Left kidney (tissue), 2 donors: ENCODE measurements around the gene ERP44. TPM values are rescaled to one million over a fixed set of nuclear protein-coding genes. Genes with fewer than 3 reads are reported as not detected.
"Not testable (repeated sequence)": the region's sequence is repeated elsewhere in the genome, so short reads cannot be mapped to it uniquely, and the experiment has no call there.

Experiments
- DNase-seq: peaks from one replicate; pipeline ENCODE4 v3.0.0-alpha.2; 2013
- polyA plus RNA-seq: library from polyadenylated mRNA; unstranded; fragments of 120-200 nt; gene quantifications from one replicate; pipeline ENCODE4 v1.2.1, GENCODE V29; 2013; ENCODE audit not compliant: insufficient read length

The ERP44 gene
- polyA plus RNA-seq, 1 donor = 39.6 TPM

DNA sequence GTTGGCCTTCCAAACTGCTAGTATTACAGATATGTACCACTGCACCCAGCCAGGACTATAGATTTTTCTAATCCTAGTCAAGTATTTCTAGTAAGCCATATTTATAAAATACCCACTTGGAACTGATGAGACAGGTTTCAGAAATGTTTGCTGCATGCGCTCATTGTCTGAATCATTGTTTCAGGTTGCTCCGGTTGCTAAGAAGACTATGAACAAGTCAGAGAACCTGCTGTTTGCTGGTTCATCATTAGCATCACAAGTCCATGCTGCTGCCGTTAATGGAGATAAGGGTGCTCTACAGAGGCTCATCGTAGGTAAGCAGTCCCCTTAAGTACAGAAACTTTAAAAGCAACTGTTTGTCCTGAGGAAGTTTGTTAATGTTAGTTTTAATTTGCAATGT lies 5.5 kb upstream of the ERP44 start:
- no peak for DNase-seq

DNA sequence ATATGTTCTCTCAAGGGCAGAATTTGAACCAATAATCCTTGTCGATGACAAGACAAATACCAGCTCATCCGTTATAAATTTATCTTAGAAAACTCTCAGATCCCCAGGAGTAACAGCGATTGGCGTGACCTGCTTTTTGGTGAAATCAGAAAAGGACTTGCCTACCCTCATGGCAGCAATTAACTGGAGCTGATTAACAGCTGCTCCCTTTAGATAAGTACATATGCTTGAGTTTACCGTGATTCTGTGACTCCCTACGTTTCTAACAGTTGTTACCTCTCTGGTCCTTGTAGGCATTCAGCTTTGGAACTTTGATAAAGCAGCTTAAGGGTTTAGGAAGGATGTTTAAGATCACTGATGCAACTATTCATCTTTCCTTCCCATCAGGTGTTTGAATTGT lies 2.8 kb upstream of the ERP44 start:
- DNase-seq = no peak

DNA sequence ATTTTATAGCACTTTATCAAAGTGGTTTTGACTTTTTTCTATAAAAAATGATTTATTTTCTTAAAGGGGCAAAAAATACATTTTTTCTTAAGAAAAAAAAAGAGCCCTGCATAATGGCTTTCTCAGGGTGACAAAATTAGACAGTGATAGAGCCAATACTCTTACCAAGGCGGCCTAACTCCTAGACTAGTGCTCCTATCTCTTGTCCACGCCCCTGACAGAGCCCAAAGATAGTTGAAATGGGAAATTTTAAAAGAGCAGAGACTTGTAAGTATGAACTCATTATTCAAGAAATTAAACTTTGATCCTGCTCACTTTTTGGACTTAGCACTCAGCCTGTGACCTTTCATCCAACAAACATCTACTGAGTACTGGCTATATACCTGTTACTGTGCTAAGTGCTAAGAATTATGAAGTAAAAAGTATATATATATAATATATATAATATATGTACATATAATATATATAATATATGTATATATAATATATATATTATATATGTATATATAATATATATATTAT lies 1.4 kb upstream of the ERP44 start:
- DNase-seq = no peak

DNA sequence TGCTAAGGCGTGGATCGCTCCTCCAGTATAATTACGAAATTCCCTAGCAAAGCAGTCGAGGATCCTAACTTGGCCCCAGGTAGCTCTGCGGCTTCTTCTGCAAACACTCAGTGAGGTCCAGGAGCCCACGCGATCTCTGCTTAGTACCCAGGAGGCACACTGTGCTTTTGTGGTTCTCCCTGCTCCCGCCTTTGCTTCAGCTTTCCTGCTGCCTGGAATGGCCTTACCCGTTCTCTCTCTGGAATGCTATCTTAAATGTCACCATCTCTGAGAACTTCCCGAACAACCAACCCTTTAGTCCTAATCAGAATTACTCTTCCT lies 882 bp upstream of the ERP44 start:
- no peak for DNase-seq

DNA sequence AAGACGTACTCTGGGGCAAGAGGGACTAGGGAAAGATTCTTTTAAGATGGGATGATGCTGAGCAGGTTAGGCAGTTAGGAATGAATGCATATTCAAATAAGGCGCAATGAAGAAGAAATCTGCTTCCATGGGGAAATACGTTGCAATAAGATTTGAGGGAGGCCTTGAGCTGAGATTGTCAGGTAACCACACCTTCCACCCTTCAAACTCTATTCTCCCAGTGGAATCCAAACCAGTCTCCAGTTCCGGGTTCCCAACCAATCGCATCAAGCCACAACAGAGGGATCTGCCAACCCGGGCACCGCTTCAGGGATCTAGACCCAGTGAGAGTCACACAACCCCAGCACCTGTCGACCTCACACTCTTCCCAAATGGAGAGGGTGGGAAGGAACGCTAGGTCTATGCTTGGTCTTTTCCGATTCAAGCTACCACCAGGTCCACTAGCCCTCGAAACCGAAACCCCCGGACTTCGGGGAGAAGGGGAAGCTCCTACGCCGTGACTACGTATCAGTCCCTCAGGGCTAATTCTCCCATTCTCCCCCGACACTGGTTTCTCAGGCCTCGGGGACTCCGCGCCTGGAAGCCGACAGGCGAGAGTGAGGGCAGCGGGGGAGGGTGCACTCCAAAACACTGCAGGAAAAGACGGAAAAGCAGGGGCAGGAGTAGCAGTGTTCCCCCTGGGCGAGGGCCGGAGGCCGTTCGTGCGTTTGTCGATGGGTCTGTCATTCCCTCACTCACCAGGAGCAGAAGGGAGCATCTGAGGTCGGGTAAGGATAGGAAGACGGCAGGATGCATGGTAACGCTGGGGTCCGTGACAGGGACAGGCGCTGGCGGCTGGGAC lies 534 bp downstream of the ERP44 start:
- peak; percentile 19 for DNase-seq

DNA sequence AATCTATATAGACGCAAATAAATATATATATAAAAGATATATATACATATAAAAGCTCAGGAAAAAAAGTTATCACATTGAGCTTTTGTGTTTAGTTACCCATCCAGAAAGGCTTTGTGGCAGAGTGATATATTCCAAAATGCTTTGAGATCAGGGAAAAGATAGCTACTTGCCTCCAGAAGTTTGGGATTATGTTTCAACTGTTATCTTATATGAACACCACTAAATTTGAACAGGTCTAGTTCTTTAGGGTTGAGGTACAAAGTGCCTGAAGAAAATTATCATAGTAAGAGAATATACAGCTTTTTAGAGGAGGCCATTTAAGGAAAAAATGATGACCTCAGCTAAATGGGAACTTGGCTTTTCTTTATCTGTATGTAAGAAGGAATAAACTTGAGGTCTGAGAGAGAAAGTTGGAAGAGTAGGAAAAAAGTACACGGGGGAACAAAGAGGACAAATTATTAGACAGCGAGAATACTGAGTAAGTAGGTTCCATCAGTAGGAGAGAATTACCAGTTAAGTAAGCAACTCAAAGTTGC lies 2.4 kb downstream of the ERP44 start:
- DNase-seq = no peak

- not testable (repeated sequence) for DNase-seq
Observed at GRCh38 chr9:100094411-100094810, 4.4 kb downstream of the ERP44 start.

- DNase-seq = no peak
Observed at GRCh38 chr9:100092066-100092465, 6.7 kb downstream of the ERP44 start.

- DNase-seq = no peak
Observed at GRCh38 chr9:100091650-100092049, 7.2 kb downstream of the ERP44 start.

DNA sequence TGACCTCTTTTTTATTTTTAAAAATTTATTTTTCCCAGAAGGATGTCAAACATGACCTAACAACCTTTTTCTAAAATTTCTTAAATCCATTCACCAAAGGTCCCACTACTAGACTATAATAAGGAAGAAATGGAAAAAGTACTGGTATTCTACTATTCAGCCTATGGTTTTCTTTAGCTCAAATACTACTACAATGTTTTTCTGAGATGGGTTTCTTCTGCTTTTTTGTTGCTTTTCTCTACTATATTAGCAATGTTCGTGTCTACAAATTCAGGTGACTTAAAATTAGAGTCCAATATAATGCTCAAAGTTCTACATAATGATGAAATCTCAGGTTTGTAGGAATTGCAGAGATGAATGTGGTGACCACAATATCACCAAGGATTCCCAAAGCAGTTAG lies 7.9 kb downstream of the ERP44 start:
- DNase-seq = no peak

DNA sequence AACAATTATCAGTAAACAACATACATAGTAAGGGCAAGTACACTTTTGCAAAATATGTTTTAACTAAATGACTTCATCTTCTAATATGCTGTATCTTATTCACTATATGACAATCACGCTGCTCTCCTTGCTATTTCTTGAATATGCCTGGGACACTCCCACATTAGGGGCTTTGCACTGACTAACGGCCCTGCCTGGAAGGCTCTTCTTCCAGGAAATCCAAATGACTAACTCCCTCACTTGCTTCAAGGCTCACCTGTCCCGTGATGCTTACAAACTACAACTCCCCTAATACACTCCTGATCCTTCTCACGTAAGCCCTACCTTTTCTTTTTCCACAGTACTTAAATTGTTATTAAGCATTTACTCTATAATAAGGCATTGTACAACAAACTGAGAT lies 10.6 kb downstream of the ERP44 start:
- no peak for DNase-seq

GRCh38 chr9:100087218-100087617 lies 11.6 kb downstream of the ERP44 start:
- DNase-seq = no peak

DNA sequence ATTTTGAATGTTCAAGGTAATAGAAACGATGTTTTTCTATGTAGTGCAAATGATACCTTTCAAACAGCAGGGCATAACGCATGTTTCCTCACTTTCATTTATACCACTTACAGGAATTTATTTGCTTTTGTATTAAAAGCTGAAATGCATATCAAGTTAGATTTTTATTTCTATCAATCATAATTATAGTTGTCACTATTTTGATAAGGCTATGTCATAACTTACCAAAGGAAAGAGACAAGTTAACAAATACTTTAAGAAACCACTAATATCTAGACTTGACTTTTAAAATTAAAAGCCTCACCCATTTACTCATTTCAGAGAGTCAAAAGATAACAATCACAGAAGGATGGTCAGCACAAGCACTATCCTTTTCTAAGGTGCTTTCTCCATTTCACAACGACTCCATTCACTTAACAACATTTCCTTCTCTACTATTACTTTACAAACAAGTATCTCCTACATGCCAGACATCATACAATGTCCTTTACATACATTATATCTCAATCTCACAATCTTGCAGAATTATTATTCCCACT lies 12.6 kb downstream of the ERP44 start:
- DNase-seq = no peak

DNA sequence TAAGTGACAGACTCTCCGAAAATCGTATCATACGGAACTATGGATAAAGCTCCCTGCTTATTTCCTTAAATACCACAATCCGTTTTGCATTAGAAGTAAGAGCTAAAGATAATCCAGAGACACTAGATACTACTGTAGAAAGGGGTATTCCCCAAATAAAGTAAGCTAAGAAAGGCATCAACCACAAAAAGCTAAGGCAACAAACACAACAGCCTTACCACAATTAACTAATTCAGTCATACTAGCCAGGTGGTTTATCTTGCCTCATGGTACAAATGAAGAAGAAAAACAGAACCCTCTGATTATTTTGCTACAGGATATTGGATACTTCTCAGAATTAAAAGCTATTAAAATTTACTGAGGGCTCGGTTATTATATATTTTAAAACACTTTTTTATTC lies 14.1 kb downstream of the ERP44 start:
- DNase-seq = no peak

DNA sequence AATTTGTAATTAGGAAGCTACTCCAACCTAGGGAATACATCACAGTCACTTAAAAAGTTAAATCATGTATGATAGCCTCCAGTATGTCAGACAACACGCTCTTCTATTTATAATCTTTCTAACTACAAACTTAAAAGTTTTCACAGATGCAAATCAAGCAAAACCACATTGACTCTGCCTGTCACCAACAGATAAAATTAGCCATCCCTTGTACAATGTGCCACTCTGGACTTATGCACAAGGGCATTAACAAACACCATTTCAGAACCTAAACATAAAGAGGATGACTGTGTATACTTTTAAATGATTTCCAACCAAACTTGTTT lies 14.7 kb downstream of the ERP44 start:
- DNase-seq = no peak

GRCh38 chr9:100083448-100084127 lies 15.2 kb downstream of the ERP44 start:
- DNase-seq = no peak

DNA sequence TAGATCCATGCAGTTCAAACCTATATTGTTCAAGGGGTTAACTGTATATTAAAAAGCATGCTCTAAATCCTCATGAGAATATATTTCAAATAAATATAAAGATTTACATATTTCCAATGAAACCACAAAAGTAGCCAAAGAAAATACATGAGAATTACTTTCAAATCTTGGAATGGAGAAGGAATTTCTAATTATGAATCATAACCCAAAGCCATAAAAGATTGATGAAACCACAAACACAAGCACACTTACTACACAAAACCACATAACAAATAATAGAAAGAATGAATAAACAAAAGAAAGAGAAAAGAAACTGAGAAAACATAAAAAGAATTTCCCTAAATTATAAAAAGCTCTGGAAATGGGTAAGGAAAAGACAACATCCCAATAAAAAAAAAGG lies 16.0 kb downstream of the ERP44 start:
- no peak for DNase-seq

GRCh38 chr9:100076256-100076655 lies 22.5 kb downstream of the ERP44 start:
- DNase-seq = not testable (repeated sequence)

DNA sequence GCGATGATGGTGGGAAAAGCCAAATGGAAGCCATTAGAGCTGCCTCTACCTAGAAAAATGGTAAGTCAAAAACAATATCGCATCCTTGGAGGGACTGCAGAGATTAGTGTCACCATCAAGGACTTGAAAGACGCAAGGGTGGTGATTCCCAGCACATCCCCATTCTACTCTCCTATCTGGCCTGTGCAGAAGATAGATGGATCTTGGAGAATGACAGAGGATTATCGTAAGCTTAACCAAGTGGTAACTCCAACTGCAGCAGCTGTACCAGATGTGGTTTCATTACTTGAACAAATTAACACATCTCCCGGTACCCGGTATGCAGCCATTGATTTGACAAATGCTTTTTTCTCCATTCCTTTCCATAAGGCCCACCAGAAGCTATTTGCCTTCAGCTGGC lies 23.8 kb downstream of the ERP44 start:
- no peak for DNase-seq

DNA sequence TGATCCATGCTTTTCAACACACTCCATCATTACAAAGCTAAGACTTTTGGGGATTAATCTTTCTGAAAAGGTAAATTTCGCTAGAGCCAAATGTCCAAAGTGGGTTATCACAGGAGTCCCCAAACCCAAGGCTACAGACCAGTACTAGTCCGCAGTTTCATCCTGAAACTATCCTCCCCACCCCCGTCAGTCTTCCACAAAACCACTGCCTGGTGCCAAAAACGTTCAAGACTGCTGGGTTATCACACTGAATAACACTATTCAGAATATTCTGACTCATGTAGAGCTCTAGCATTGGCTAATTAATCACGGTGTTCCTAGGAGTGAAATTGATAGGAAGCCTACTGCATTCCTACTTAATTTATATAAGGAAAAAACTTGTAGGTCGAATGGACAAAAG lies 24.7 kb downstream of the ERP44 start:
- DNase-seq = no peak

GRCh38 chr9:100072805-100073204 lies 26.0 kb downstream of the ERP44 start:
- DNase-seq = no peak

- no peak for DNase-seq
Observed at GRCh38 chr9:100071271-100071670, 27.5 kb downstream of the ERP44 start.
